Measurements from ENCODE around the gene RAVER2. TPM values are rescaled to one million over a fixed set of nuclear protein-coding genes. Genes with fewer than 3 reads are reported as not detected.
"Not testable (repeated sequence)": the region's sequence is repeated elsewhere in the genome, so short reads cannot be mapped to it uniquely, and the experiment has no call there.

Gene RAVER2
- total RNA-seq, 1 donor from 2014 or later: 11.9 TPM

GRCh38 chr1:64721135-64721534 is 23.7 kb upstream of the RAVER2 start:
- TF ChIP-seq, protein P1, sequence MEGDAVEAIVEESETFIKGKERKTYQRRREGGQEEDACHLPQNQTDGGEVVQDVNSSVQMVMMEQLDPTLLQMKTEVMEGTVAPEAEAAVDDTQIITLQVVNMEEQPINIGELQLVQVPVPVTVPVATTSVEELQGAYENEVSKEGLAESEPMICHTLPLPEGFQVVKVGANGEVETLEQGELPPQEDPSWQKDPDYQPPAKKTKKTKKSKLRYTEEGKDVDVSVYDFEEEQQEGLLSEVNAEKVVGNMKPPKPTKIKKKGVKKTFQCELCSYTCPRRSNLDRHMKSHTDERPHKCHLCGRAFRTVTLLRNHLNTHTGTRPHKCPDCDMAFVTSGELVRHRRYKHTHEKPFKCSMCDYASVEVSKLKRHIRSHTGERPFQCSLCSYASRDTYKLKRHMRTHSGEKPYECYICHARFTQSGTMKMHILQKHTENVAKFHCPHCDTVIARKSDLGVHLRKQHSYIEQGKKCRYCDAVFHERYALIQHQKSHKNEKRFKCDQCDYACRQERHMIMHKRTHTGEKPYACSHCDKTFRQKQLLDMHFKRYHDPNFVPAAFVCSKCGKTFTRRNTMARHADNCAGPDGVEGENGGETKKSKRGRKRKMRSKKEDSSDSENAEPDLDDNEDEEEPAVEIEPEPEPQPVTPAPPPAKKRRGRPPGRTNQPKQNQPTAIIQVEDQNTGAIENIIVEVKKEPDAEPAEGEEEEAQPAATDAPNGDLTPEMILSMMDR (IDR thresholded peaks at IDR 0.05; ENCODE audit: unreplicated experiment): no peak
- H3K9me3 Mint-ChIP-seq (ENCODE audit: unreplicated experiment): no peaks in the 10 kb centered on the region
- no peak overlapping the region for H3K27ac Mint-ChIP-seq (ENCODE audit: unreplicated experiment)
- H3K36me3 Mint-ChIP-seq (ENCODE audit: low read depth, unreplicated experiment): peaks cover 4% of the 10 kb centered on the region
- peaks cover 2% of the 10 kb centered on the region for H3K4me1 Mint-ChIP-seq (ENCODE audit: unreplicated experiment)
- no peak for DNase-seq (ENCODE audit: low spot score)
- H3K4me3 Mint-ChIP-seq (ENCODE audit: unreplicated experiment): no peak overlapping the region
- H3K27me3 Mint-ChIP-seq (ENCODE audit: unreplicated experiment): no peaks in the 10 kb centered on the region

DNA sequence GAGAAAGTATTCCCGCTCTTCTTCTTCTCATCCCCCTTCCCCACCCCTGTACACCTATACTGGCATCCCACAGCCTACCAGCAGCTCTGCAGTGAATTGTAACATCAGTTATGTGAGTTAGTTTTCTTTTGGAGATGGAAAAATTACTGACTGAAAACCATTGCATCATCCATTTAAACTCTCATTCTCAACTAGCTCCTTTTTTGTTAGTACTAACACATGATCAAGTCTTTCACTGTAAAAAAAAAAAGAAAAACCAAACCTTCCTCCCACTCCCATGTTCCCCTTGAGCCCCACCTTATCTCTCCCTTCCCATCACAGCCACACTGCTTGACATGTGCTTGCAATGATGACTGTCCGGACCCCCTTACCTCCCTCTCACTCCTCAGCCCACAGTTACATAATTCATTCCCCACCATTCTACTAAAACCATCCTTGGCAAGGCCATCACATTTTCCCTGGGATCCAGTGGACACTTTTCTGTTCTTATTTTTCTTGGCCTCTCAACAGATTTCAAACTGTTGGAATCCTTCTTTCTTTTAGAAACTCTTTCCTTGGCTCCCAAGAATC is 23.2 kb upstream of the RAVER2 start:
- Mint-ChIP-seq H3K4me3 (ENCODE audit: unreplicated experiment) (no peak overlapping the region), H3K4me1 (ENCODE audit: unreplicated experiment) (peaks cover 2% of the 10 kb centered on the region), H3K27me3 (ENCODE audit: unreplicated experiment) (no peaks in the 10 kb centered on the region), H3K9me3 (ENCODE audit: unreplicated experiment) (no peaks in the 10 kb centered on the region), H3K27ac (ENCODE audit: unreplicated experiment) (no peak overlapping the region), H3K36me3 (ENCODE audit: low read depth, unreplicated experiment) (peaks cover 4% of the 10 kb centered on the region)
- TF ChIP-seq, protein P1 (IDR thresholded peaks at IDR 0.05; ENCODE audit: unreplicated experiment): no peak
- no peak for DNase-seq (ENCODE audit: low spot score)

- Mint-ChIP-seq H3K27ac (ENCODE audit: unreplicated experiment) (no peak overlapping the region), H3K4me1 (ENCODE audit: unreplicated experiment) (peaks cover 2% of the 10 kb centered on the region), H3K9me3 (ENCODE audit: unreplicated experiment) (no peaks in the 10 kb centered on the region), H3K36me3 (ENCODE audit: low read depth, unreplicated experiment) (no peaks in the 10 kb centered on the region), H3K27me3 (ENCODE audit: unreplicated experiment) (no peaks in the 10 kb centered on the region), H3K4me3 (ENCODE audit: unreplicated experiment) (no peak overlapping the region)
- no peak for DNase-seq (ENCODE audit: low spot score)
- TF ChIP-seq, protein P1 (IDR thresholded peaks at IDR 0.05; ENCODE audit: unreplicated experiment): no peak
These were observed 17.0 kb upstream of the RAVER2 start for GRCh38 chr1:64727861-64728260.

DNA sequence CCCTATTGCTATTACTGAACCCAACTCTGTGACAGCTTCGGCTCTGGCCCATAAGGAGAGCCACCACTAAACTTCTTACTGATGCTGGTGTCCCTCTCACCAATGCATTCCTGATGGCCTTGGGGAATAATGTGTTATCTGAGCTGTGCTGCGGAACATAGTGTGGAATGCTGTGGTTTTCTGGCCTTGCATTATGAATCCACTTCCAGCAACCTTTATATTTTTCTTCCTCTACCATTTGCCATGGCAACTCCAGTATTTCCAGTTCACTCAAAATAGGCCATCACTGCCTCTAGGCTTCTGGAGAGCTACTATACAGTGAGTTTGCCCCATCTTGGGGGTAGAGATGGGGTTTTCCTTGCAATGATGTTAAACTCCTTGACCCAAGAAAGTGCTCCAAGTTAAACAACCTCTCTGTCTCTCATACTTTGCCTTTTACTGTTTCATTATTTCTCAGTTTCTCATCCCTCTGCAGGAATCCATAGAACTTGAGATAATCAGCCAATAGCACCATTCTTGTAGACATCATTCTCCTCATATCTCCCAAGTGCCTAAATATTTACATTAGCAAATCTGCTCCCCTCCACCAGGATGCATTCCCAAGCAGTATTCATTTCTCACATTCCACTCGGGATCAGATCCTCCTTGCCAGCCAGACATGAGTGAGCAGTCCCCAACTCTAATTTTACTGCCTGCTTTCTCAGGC is 11.1 kb upstream of the RAVER2 start:
- no peak overlapping the region for H3K27ac Mint-ChIP-seq (ENCODE audit: unreplicated experiment)
- TF ChIP-seq, protein P1 (IDR thresholded peaks at IDR 0.05; ENCODE audit: unreplicated experiment): no peak
- DNase-seq (ENCODE audit: low spot score): no peak
- H3K4me1 Mint-ChIP-seq (ENCODE audit: unreplicated experiment): no peaks in the 10 kb centered on the region
- no peaks in the 10 kb centered on the region for H3K9me3 Mint-ChIP-seq (ENCODE audit: unreplicated experiment)
- H3K36me3 Mint-ChIP-seq (ENCODE audit: low read depth, unreplicated experiment): no peaks in the 10 kb centered on the region
- no peaks in the 10 kb centered on the region for H3K27me3 Mint-ChIP-seq (ENCODE audit: unreplicated experiment)
- H3K4me3 Mint-ChIP-seq (ENCODE audit: unreplicated experiment): no peak overlapping the region

DNA sequence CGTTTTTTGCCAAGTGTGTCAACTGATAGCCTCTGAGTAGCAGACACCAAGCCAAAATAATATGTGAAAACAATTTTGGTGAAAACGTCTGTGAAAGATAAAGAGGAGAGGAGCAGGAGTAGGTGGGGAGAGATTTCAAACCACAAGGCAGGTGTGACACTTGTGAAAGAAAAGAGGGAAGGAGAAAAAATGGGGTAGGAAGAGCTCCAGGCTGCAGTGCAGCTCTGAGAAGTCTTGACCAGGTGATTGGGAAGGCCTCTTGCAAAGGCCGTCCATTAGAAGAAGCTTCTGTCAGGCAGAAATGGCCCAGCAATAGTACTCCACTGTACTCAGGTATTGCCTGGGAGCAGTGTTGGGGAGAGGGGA is 10.6 kb upstream of the RAVER2 start:
- no peak for DNase-seq (ENCODE audit: low spot score)
- H3K9me3 Mint-ChIP-seq (ENCODE audit: unreplicated experiment): no peaks in the 10 kb centered on the region
- no peaks in the 10 kb centered on the region for H3K36me3 Mint-ChIP-seq (ENCODE audit: low read depth, unreplicated experiment)
- no peaks in the 10 kb centered on the region for H3K4me1 Mint-ChIP-seq (ENCODE audit: unreplicated experiment)
- no peaks in the 10 kb centered on the region for H3K27me3 Mint-ChIP-seq (ENCODE audit: unreplicated experiment)
- H3K4me3 Mint-ChIP-seq (ENCODE audit: unreplicated experiment): no peak overlapping the region
- no peak overlapping the region for H3K27ac Mint-ChIP-seq (ENCODE audit: unreplicated experiment)
- TF ChIP-seq, protein P1 (IDR thresholded peaks at IDR 0.05; ENCODE audit: unreplicated experiment): no peak

DNA sequence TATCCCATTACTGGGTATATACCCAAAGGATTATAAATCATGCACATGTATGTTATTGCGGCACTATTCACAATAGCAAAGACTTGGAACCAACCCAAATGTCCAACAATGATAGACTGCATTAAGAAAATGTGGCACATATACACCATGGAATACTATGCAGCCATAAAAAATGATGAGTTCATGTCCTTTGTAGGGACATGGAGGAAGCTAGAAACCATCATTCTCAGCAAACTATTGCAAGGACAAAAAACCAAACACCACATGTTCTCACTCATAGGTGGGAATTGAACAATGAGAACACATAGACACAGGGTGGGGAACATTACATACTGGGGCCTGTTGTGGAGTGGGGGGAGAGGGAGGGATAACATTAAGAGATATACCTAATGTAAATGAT is 4.2 kb upstream of the RAVER2 start:
- H3K27me3 Mint-ChIP-seq (ENCODE audit: unreplicated experiment); H3K4me3 Mint-ChIP-seq (ENCODE audit: unreplicated experiment); H3K36me3 Mint-ChIP-seq (ENCODE audit: low read depth, unreplicated experiment); H3K4me1 Mint-ChIP-seq (ENCODE audit: unreplicated experiment); DNase-seq (ENCODE audit: low spot score); H3K27ac Mint-ChIP-seq (ENCODE audit: unreplicated experiment); H3K9me3 Mint-ChIP-seq (ENCODE audit: unreplicated experiment): not testable (repeated sequence)

Data from endothelial cell (in vitro differentiated cells).